HCT116 (cell line): ENCODE results near the gene CLK3. TPM values are rescaled to one million over a fixed set of nuclear protein-coding genes. Genes with fewer than 3 reads are reported as not detected.

Source experiments
- ATAC-seq: fragments of 200-7000 bp; cut with Tn5 transposase; 2 replicates; pipeline ENCODE4 v1.9.1; 2020; ENCODE audit warnings: mild to moderate bottlenecking, moderate library complexity
- BruUV-seq: library from RNA; stranded (reverse); fragments of 400-500 nt; replicated peaks from 2 replicates; lab custom pipeline; 2021; lab: Mats Ljungman, UMichigan
- CTCF ChIA-PET: fragments of 300-600 bp; sonication (Branson Sonifier 250); formaldehyde crosslinking; loops from one replicate; lab custom pipeline; 2021; ENCODE audit warnings: antibody characterized with exemption; lab: Charles Lee
- POLR2A ChIA-PET: fragments of 300-600, 350-600 bp; sonication (Branson Sonifier 250); formaldehyde crosslinking; loops from one replicate; lab custom pipeline; 2021; ENCODE audit warnings: antibody characterized with exemption; lab: Charles Lee
- RAD21 ChIA-PET, 2 experiments: fragments of 300-600 bp; sonication (Branson Sonifier 250); formaldehyde crosslinking; loops; one replicate each; lab custom pipeline; 2023; ENCODE audit warnings: low total read pairs in 2 of 2; ENCODE audit not compliant: uncharacterized antibody in 2 of 2, unreplicated experiment in 2 of 2, low non-redundant PET in 1 of 2; lab: Charles Lee
- DNase-seq: peaks from one replicate; pipeline ENCODE4 v3.0.0-alpha.2; 2010; ENCODE audit warnings: low read depth, low spot score
- H2AFZ ChIP-seq: fragments of 200-600 bp; shearing (Covaris generic), sonication (generic); 2 replicates; pipeline ENCODE4 v1.6.1; 2017; ENCODE audit warnings: low read depth, mixed run types, mixed read lengths, antibody characterized with exemption, low read length; ENCODE audit not compliant: poor library complexity, severe bottlenecking
- H3K27ac ChIP-seq: 2 replicates; pipeline ENCODE4 v1.5.1; 2012; ENCODE audit warnings: low read depth, low read length
- H3K27me3 ChIP-seq: fragments of 200-600 bp; sonication (generic); 2 replicates; pipeline ENCODE4 v1.6.1; 2016; ENCODE audit warnings: mixed run types, low read length, mixed read lengths; ENCODE audit not compliant: insufficient read depth
- H3K36me3 ChIP-seq, 2 experiments: fragments of 200-500 bp in 1 of 2; fragments of 200-600 bp in 1 of 2; sonication (Bioruptor generic) in 1 of 2; sonication (generic) in 1 of 2; 2 replicates each; pipeline versions ENCODE4 v1.5.1 to v1.6.1; 2014 to 2016; ENCODE audit warnings: low read length in 2 of 2, inconsistent platforms in 1 of 2, mixed read lengths in 1 of 2, mixed run types in 1 of 2; ENCODE audit not compliant: insufficient read depth in 2 of 2, control insufficient read depth in 1 of 2
- H3K4me1 ChIP-seq, 2 experiments: fragments of 200-600 bp in 1 of 2; sonication (generic) in 1 of 2; 2 replicates each; pipeline versions ENCODE4 v1.5.1 to v1.6.1; 2012 to 2017; ENCODE audit warnings: low read length in 2 of 2, inconsistent platforms in 1 of 2, mild to moderate bottlenecking in 1 of 2, mixed read lengths in 1 of 2, mixed run types in 1 of 2, moderate library complexity in 1 of 2; ENCODE audit not compliant: insufficient read depth in 2 of 2, control insufficient read depth in 1 of 2
- H3K4me2 ChIP-seq: fragments of 200-600 bp; sonication (generic); 2 replicates; pipeline ENCODE4 v1.6.1; 2017; ENCODE audit warnings: mixed run types, low read length, mixed read lengths
- H3K4me3 ChIP-seq, 2 experiments: fragments of 200-600 bp in 1 of 2; sonication (generic) in 1 of 2; replicated peaks in 1 of 2; 2 replicates each; pipeline ENCODE4 v1.5.1; 2011 to 2016; ENCODE audit warnings: low read length in 2 of 2, control low read depth in 1 of 2, low read depth in 1 of 2, mild to moderate bottlenecking in 1 of 2, mixed read lengths in 1 of 2, mixed run types in 1 of 2
- H3K79me2 ChIP-seq: fragments of 200-600 bp; sonication (generic); 2 replicates; pipeline ENCODE4 v1.6.1; 2017; ENCODE audit warnings: mild to moderate bottlenecking, mixed run types, low read length, moderate library complexity, mixed read lengths; ENCODE audit not compliant: insufficient read depth
- H3K9ac ChIP-seq: fragments of 200-600 bp; sonication (generic); 2 replicates; pipeline ENCODE4 v1.6.1; 2016; ENCODE audit warnings: low read length, mixed read lengths
- H3K9me2 ChIP-seq: fragments of 200-600 bp; sonication (generic), shearing (Covaris generic); 2 replicates; pipeline ENCODE4 v1.6.1; 2017; ENCODE audit warnings: mixed run types, mild to moderate bottlenecking, moderate library complexity; ENCODE audit not compliant: insufficient read depth
- H3K9me3 ChIP-seq, 2 experiments: fragments of 200-500 bp in 1 of 2; fragments of 200-600 bp in 1 of 2; sonication (Bioruptor generic) in 1 of 2; sonication (generic) in 1 of 2; 2 replicates each; pipeline ENCODE4 v1.6.1; 2014 to 2017; ENCODE audit warnings: low read length in 2 of 2, mixed read lengths in 2 of 2, inconsistent platforms in 1 of 2, low read depth in 1 of 2, mild to moderate bottlenecking in 1 of 2, mixed run types in 1 of 2, moderate library complexity in 1 of 2; ENCODE audit not compliant: control insufficient read depth in 1 of 2, insufficient read depth in 1 of 2
- H4K20me1 ChIP-seq: fragments of 200-600 bp; sonication (generic), shearing (Covaris generic); 2 replicates; pipeline ENCODE4 v1.6.1; 2017; ENCODE audit warnings: mixed run types, mild to moderate bottlenecking, moderate library complexity; ENCODE audit not compliant: insufficient read depth
- CBX3 ChIP-seq: IDR thresholded peaks from 2 replicates; pipeline ENCODE4 v1.6.1; 2012; ENCODE audit warnings: low read depth
- EGR1 ChIP-seq: IDR thresholded peaks from 2 replicates; pipeline ENCODE4 v1.6.1; 2012; ENCODE audit warnings: low read depth
- ELF1 ChIP-seq: IDR thresholded peaks from 2 replicates; pipeline ENCODE4 v1.6.1; 2012; ENCODE audit warnings: low read depth, borderline replicate concordance
- JUND ChIP-seq: IDR thresholded peaks from 2 replicates; pipeline ENCODE4 v1.6.1; 2012
- POLR2A ChIP-seq: IDR thresholded peaks from 2 replicates; pipeline ENCODE4 v1.7.0; 2011; ENCODE audit warnings: borderline replicate concordance; ENCODE audit not compliant: insufficient read depth, insufficient read length; ENCODE audit errors: extremely low read depth
- POLR2AphosphoS5 ChIP-seq: IDR thresholded peaks from 2 replicates; pipeline ENCODE4 v1.6.1; 2011; ENCODE audit warnings: mild to moderate bottlenecking, low read depth, low read length, moderate library complexity
- RAD21 ChIP-seq: IDR thresholded peaks from 2 replicates; pipeline ENCODE4 v1.6.1; 2012; ENCODE audit warnings: low read depth, mild to moderate bottlenecking
- SIN3A ChIP-seq: IDR thresholded peaks from 2 replicates; pipeline ENCODE4 v1.6.1; 2012; ENCODE audit warnings: low read depth
- SRF ChIP-seq: IDR thresholded peaks from 2 replicates; pipeline ENCODE4 v1.6.1; 2012; ENCODE audit warnings: low read depth
- ZFX ChIP-seq: fragments of 450-650 bp; IDR thresholded peaks from 2 replicates; pipeline ENCODE4 v1.6.1; 2017
- intact Hi-C: fragments of 100-400 bp; cut with micrococcal nuclease; formaldehyde crosslinking; loops from 2 replicates; pipeline ENCODE4 v1.10.0; 2022
- total RNA-seq: library from RNA; stranded (reverse); gene quantifications from one replicate; pipeline ENCODE4 v1.2.1, GENCODE V29; 2021; ENCODE audit not compliant: unreplicated experiment
- TF ChIP-seq, protein P1 (sequence below): IDR thresholded peaks from 2 replicates; pipeline ENCODE4 v1.6.1; 2012; ENCODE audit warnings: low read depth
- TF ChIP-seq, protein P2 (sequence below): IDR thresholded peaks from 2 replicates; pipeline ENCODE4 v1.6.1; 2012

Gene CLK3
- total RNA-seq, 1 experiment from 2014 or later = 79.3 TPM

DNA sequence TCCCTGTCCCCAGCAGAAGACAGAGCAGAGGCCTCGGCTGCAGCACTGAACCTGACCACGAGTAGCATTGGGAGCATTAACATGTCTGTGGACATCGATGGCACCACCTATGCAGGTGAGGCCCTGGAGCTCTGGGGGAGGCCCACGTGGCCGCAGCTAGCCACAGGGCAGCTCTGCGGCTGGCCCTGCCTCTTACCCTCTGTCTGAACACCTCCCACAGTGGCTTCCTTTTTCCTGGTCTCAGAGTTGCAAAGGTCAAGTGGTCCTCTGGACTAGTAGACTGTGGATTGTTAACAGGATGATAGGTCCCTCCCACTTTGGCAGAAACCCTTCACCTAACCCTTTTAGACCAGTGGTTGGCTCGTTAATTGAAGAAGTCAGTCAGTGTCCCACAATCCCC lies 22.5 kb upstream of the CLK3 start:
- H3K27ac ChIP-seq = no peak overlapping the region
- no peak for DNase-seq
- H3K9me3 ChIP-seq = no peaks in the 10 kb centered on the region
- H3K4me2 ChIP-seq = no peak overlapping the region
- no peak overlapping the region for H3K9ac ChIP-seq
- H4K20me1 ChIP-seq = no peaks in the 10 kb centered on the region
- BruUV-seq = no TSS peak
- ChIA-PET POLR2A (no interaction called here), CTCF (no interaction called here), RAD21 (no interaction called here)
- peaks cover 0 to 6% of the 10 kb centered on the region in 2 experiments; a peak in 2 of 4 replicates for H3K36me3 ChIP-seq
- H3K79me2 ChIP-seq = no peaks in the 10 kb centered on the region
- H3K4me3 ChIP-seq = no peak overlapping the region
- H3K9me2 ChIP-seq = no peaks in the 10 kb centered on the region
- no peak for TF ChIP-seq SIN3A
- no peak for TF ChIP-seq ZFX
- TF ChIP-seq, protein P1, sequence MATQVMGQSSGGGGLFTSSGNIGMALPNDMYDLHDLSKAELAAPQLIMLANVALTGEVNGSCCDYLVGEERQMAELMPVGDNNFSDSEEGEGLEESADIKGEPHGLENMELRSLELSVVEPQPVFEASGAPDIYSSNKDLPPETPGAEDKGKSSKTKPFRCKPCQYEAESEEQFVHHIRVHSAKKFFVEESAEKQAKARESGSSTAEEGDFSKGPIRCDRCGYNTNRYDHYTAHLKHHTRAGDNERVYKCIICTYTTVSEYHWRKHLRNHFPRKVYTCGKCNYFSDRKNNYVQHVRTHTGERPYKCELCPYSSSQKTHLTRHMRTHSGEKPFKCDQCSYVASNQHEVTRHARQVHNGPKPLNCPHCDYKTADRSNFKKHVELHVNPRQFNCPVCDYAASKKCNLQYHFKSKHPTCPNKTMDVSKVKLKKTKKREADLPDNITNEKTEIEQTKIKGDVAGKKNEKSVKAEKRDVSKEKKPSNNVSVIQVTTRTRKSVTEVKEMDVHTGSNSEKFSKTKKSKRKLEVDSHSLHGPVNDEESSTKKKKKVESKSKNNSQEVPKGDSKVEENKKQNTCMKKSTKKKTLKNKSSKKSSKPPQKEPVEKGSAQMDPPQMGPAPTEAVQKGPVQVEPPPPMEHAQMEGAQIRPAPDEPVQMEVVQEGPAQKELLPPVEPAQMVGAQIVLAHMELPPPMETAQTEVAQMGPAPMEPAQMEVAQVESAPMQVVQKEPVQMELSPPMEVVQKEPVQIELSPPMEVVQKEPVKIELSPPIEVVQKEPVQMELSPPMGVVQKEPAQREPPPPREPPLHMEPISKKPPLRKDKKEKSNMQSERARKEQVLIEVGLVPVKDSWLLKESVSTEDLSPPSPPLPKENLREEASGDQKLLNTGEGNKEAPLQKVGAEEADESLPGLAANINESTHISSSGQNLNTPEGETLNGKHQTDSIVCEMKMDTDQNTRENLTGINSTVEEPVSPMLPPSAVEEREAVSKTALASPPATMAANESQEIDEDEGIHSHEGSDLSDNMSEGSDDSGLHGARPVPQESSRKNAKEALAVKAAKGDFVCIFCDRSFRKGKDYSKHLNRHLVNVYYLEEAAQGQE = no peak
- no peak for TF ChIP-seq JUND
- no peak for TF ChIP-seq CBX3
- TF ChIP-seq POLR2A = no peak
- TF ChIP-seq EGR1 = no peak
- intact Hi-C loops = no loop called here
- H3K4me1 ChIP-seq = peaks cover 14 to 18% of the 10 kb centered on the region in 2 experiments
- no peaks in the 10 kb centered on the region for H3K27me3 ChIP-seq
- no peak overlapping the region for H2AFZ ChIP-seq
- no peak for ATAC-seq

DNA sequence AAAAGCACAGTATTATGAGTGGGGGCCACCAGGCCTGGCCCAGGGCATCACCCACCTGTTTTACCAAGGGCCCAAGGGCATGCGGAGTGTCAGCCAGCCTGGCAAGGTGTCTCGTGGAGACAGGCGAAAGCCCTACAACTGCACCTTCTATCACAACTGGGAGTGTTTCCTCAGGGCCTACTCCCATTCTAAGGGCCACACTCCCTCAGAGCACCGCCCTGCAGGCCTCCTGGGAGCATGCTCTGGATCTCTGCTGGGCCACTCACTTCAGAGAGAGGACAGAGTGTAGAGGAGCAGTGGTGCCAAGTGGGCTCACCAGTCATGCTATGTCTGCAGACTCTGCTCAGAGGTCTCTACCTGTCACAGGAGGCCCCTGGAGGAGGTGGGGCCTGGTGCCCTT lies 21.2 kb upstream of the CLK3 start:
- ATAC-seq (no peak), DNase-seq (no peak)
- TF ChIP-seq SRF = no peak
- no peak for TF ChIP-seq POLR2AphosphoS5
- TF ChIP-seq, protein P1 = no peak
- no peak for TF ChIP-seq CBX3
- no peak for TF ChIP-seq ZFX
- TF ChIP-seq RAD21 = no peak
- TF ChIP-seq EGR1 = no peak
- no peak for TF ChIP-seq ELF1
- TF ChIP-seq, protein P2, sequence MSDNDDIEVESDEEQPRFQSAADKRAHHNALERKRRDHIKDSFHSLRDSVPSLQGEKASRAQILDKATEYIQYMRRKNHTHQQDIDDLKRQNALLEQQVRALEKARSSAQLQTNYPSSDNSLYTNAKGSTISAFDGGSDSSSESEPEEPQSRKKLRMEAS = no peak
- RAD21 ChIA-PET = no interaction called here
- no peaks in the 10 kb centered on the region for H3K9me3 ChIP-seq
- no peaks in the 10 kb centered on the region for H4K20me1 ChIP-seq
- no peaks in the 10 kb centered on the region for H3K27me3 ChIP-seq
- CTCF ChIA-PET = no interaction called here
- H3K27ac ChIP-seq = no peak overlapping the region
- no TSS peak for BruUV-seq
- peaks cover 0 to 6% of the 10 kb centered on the region in 2 experiments; a peak in 2 of 4 replicates for H3K36me3 ChIP-seq
- intact Hi-C loops = no loop called here
- no peak overlapping the region for H3K4me3 ChIP-seq
- no peak overlapping the region for H2AFZ ChIP-seq
- peaks cover 7 to 14% of the 10 kb centered on the region in 2 experiments for H3K4me1 ChIP-seq
- no peak overlapping the region for H3K4me2 ChIP-seq
- no peaks in the 10 kb centered on the region for H3K9me2 ChIP-seq
- no peak overlapping the region for H3K9ac ChIP-seq
- H3K79me2 ChIP-seq = no peaks in the 10 kb centered on the region
- POLR2A ChIA-PET = no interaction called here
